ENCODE results near the gene SYT13. TPM values are rescaled to one million over a fixed set of nuclear protein-coding genes. Genes with fewer than 3 reads are reported as not detected.

Gene SYT13
- total and polyA plus RNA-seq, 10 of the 15 experiments (the other 5 are each of a cell fraction or from before 2014, with no cell fraction given) = not detected

DNA sequence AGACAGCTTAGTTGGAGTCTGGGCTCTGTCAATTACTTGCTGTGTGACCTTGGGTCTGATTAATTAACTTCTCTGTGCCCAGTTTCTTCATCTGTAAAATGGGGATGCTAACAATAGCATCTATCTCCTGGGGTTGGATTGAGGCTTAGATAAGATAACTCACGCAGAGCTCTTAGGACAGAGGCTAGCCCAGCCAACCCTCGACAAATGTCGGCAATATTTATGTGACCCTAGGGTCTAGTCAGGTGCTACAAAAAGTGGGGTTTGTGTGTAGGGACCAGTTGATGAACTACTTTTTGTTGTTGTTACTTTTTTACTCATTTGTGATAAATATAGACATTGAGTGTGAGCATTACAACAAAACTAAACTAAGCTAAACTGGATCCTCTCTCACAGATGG, 22.4 kb downstream of the SYT13 start:
- RAD21 ChIA-PET (ENCODE audit: unreplicated experiment) = no interaction called here
- no peaks in the 10 kb centered on the region for H3K79me2 ChIP-seq (ENCODE audit: control insufficient read depth, insufficient read depth, low read length)
- 89% methylated on average over 3 of the region's 3 CpGs for WGBS (ENCODE audit: insufficient coverage, insufficient replicate concordance, low lambda C conversion rate, missing lambda C conversion rate)
- no TSS peak for BruUV-seq (replicated peaks)
- H3K9ac ChIP-seq (ENCODE audit: control insufficient read depth, insufficient read depth, low read length) = no peak overlapping the region
- DNase-seq (ENCODE audit: low read depth, low spot score) (no peak), ATAC-seq (no peak), FAIRE-seq (no peak)
- no peaks in the 10 kb centered on the region for H3K36me3 ChIP-seq (ENCODE audit: control insufficient read depth in 2 of 2, insufficient read depth in 2 of 2, low read length in 1 of 2)
- no peak overlapping the region for H3K4me2 ChIP-seq (ENCODE audit: control insufficient read depth, insufficient read depth)
- intact Hi-C loops (cut with micrococcal nuclease; ENCODE audit: unreplicated experiment) (no loop called here), in situ Hi-C loops (cut with MboI) (no loop called here)
- H2AFZ ChIP-seq (ENCODE audit: control insufficient read depth, low read depth, low read length) = no peak overlapping the region
- no peaks in the 10 kb centered on the region for H3K9me3 ChIP-seq (replicated peaks; ENCODE audit: control insufficient read depth, insufficient read depth, low read length)
- POLR2A ChIA-PET = no interaction called here
- no peak overlapping the region for H3K27ac ChIP-seq (ENCODE audit: control insufficient read depth, insufficient read depth)
- CTCF ChIA-PET = no interaction called here
- no peaks in the 10 kb centered on the region for H4K20me1 ChIP-seq (ENCODE audit: control insufficient read depth, insufficient read depth)
- H3K4me3 ChIP-seq = no peak overlapping the region
- SMC1A ChIA-PET (ENCODE audit: uncharacterized antibody, unreplicated experiment) = no interaction called here
- peaks cover 3% of the 10 kb centered on the region in 2 experiments for H3K27me3 ChIP-seq (replicated peaks in 1 of 2; ENCODE audit: control insufficient read depth in 2 of 2, insufficient read depth in 2 of 2, low read length in 1 of 2)
- H3K4me1 ChIP-seq (ENCODE audit: control insufficient read depth, insufficient read depth, low read length) = no peaks in the 10 kb centered on the region
- TF ChIP-seq PAX5 (IDR thresholded peaks at IDR 0.05; ENCODE audit: borderline replicate concordance, low read depth, low read length) = no peak
- TF ChIP-seq TBL1XR1 (IDR thresholded peaks at IDR 0.05; ENCODE audit: low read depth, low read length) = no peak
- no peak for TF ChIP-seq ESRRA (IDR thresholded peaks at IDR 0.05; ENCODE audit: low read length)
- TF ChIP-seq, protein P1, sequence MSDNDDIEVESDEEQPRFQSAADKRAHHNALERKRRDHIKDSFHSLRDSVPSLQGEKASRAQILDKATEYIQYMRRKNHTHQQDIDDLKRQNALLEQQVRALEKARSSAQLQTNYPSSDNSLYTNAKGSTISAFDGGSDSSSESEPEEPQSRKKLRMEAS (IDR thresholded peaks at IDR 0.05; ENCODE audit: low read depth, low read length) = no peak
- TF ChIP-seq, protein P2, sequence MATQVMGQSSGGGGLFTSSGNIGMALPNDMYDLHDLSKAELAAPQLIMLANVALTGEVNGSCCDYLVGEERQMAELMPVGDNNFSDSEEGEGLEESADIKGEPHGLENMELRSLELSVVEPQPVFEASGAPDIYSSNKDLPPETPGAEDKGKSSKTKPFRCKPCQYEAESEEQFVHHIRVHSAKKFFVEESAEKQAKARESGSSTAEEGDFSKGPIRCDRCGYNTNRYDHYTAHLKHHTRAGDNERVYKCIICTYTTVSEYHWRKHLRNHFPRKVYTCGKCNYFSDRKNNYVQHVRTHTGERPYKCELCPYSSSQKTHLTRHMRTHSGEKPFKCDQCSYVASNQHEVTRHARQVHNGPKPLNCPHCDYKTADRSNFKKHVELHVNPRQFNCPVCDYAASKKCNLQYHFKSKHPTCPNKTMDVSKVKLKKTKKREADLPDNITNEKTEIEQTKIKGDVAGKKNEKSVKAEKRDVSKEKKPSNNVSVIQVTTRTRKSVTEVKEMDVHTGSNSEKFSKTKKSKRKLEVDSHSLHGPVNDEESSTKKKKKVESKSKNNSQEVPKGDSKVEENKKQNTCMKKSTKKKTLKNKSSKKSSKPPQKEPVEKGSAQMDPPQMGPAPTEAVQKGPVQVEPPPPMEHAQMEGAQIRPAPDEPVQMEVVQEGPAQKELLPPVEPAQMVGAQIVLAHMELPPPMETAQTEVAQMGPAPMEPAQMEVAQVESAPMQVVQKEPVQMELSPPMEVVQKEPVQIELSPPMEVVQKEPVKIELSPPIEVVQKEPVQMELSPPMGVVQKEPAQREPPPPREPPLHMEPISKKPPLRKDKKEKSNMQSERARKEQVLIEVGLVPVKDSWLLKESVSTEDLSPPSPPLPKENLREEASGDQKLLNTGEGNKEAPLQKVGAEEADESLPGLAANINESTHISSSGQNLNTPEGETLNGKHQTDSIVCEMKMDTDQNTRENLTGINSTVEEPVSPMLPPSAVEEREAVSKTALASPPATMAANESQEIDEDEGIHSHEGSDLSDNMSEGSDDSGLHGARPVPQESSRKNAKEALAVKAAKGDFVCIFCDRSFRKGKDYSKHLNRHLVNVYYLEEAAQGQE (IDR thresholded peaks at IDR 0.05; ENCODE audit: low read depth, low read length) = no peak
- TF ChIP-seq, protein P3, sequence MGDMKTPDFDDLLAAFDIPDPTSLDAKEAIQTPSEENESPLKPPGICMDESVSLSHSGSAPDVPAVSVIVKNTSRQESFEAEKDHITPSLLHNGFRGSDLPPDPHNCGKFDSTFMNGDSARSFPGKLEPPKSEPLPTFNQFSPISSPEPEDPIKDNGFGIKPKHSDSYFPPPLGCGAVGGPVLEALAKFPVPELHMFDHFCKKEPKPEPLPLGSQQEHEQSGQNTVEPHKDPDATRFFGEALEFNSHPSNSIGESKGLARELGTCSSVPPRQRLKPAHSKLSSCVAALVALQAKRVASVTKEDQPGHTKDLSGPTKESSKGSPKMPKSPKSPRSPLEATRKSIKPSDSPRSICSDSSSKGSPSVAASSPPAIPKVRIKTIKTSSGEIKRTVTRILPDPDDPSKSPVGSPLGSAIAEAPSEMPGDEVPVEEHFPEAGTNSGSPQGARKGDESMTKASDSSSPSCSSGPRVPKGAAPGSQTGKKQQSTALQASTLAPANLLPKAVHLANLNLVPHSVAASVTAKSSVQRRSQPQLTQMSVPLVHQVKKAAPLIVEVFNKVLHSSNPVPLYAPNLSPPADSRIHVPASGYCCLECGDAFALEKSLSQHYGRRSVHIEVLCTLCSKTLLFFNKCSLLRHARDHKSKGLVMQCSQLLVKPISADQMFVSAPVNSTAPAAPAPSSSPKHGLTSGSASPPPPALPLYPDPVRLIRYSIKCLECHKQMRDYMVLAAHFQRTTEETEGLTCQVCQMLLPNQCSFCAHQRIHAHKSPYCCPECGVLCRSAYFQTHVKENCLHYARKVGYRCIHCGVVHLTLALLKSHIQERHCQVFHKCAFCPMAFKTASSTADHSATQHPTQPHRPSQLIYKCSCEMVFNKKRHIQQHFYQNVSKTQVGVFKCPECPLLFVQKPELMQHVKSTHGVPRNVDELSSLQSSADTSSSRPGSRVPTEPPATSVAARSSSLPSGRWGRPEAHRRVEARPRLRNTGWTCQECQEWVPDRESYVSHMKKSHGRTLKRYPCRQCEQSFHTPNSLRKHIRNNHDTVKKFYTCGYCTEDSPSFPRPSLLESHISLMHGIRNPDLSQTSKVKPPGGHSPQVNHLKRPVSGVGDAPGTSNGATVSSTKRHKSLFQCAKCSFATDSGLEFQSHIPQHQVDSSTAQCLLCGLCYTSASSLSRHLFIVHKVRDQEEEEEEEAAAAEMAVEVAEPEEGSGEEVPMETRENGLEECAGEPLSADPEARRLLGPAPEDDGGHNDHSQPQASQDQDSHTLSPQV (IDR thresholded peaks at IDR 0.05) = no peak
- TF ChIP-seq SP1 (IDR thresholded peaks at IDR 0.05; ENCODE audit: low read depth, low read length) = no peak

All from GM12878 (cell line).